H4 (cell line): Measurements from ENCODE around the gene SERTM2. TPM values are rescaled to one million over a fixed set of nuclear protein-coding genes. Genes with fewer than 3 reads are reported as not detected.

Source experiments
- DNase-seq: peaks from one replicate; pipeline ENCODE4 v3.0.0-alpha.2; 2015; ENCODE audit warnings: low spot score
- total RNA-seq: library from RNA; depleted of rRNA; stranded (reverse); fragments of >200 nt; shearing (Covaris generic); gene quantifications from 2 replicates; pipeline ENCODE4 v1.2.3, GENCODE V29; 2014; rRNA removed

Gene SERTM2
- total RNA-seq, 1 experiment from 2014 or later, result 1.5 TPM

GRCh38 chrX:111560801-111561200 lies 49.4 kb downstream of the SERTM2 start:
- DNase-seq, result no peak

- DNase-seq, result no peak
These were observed 50.4 kb downstream of the SERTM2 start for GRCh38 chrX:111561851-111562250.

- DNase-seq, result no peak
These were observed 56.3 kb downstream of the SERTM2 start for GRCh38 chrX:111567542-111568255.

GRCh38 chrX:111568354-111568753 lies 56.9 kb downstream of the SERTM2 start:
- peak; percentile 43 for DNase-seq

- DNase-seq, result no peak
These were observed 57.4 kb downstream of the SERTM2 start for GRCh38 chrX:111568817-111569216.

Other genes with a start within 250 kb of the SERTM2 start
- 1.0 and 1.8 TPM in 2 replicates for gene CAPN6, start 241.2 kb upstream of the SERTM2 start, total RNA-seq
- 0.06 TPM in 1 of 2 replicates, not detected in the other for gene DCX, start 99.5 kb upstream of the SERTM2 start, total RNA-seq
- 47.8 and 55.8 TPM in 2 replicates for gene ALG13, start 169.5 kb downstream of the SERTM2 start, total RNA-seq